A549 (cell line): ENCODE data around the gene RAPGEF5.

Experiments used
- CEBPB ChIP-seq, 2 experiments: fragments of >200 bp in 1 of 2; sonication (Bioruptor Twin) in 1 of 2; formaldehyde crosslinking in 1 of 2; IDR thresholded peaks; 2 replicates each; pipeline ENCODE4 v1.6.1; 2012 to 2016
- CHD4 ChIP-seq: fragments of 200-600 bp; sonication (generic); IDR thresholded peaks from 2 replicates; pipeline ENCODE4 v1.6.1; 2016; ENCODE audit warnings: antibody characterized with exemption, mild to moderate bottlenecking, borderline replicate concordance
- CTCF ChIP-seq: fragments of >200 bp; sonication (Bioruptor Twin); formaldehyde crosslinking; IDR thresholded peaks from 3 replicates; pipeline ENCODE4 v1.5.1; 2016
- E2F6 ChIP-seq: IDR thresholded peaks from 2 replicates; pipeline ENCODE4 v1.6.1; 2012; ENCODE audit warnings: low read depth, borderline replicate concordance
- KDM1A ChIP-seq: fragments of 200-600 bp; sonication (generic); IDR thresholded peaks from 2 replicates; pipeline ENCODE4 v1.6.1; 2016; ENCODE audit warnings: low read depth, mild to moderate bottlenecking
- KDM5A ChIP-seq: fragments of 200-600 bp; sonication (generic); IDR thresholded peaks from 2 replicates; pipeline ENCODE4 v1.6.1; 2016; ENCODE audit warnings: antibody characterized with exemption, mild to moderate bottlenecking
- MAX ChIP-seq: IDR thresholded peaks from 2 replicates; pipeline ENCODE4 v1.6.1; 2012
- NFE2L2 ChIP-seq: fragments of 150-350 bp; conservative IDR thresholded peaks from 2 replicates; pipeline ENCODE4 v1.6.1; 2014; ENCODE audit warnings: low read length
- NR3C1 ChIP-seq: fragments of >200 bp; sonication (Bioruptor Twin); formaldehyde crosslinking; IDR thresholded peaks from 3 replicates; pipeline ENCODE4 v1.6.1; 2017
- POLR2A ChIP-seq: IDR thresholded peaks from 2 replicates; pipeline ENCODE4 v1.6.1; 2012; ENCODE audit warnings: mild to moderate bottlenecking, low read length
- SMC3 ChIP-seq: fragments of >200 bp; sonication (Bioruptor Twin); formaldehyde crosslinking; IDR thresholded peaks from 3 replicates; pipeline ENCODE4 v1.6.1; 2018; ENCODE audit warnings: inconsistent platforms
- USF2 ChIP-seq: fragments of 450-650 bp; IDR thresholded peaks from 2 replicates; pipeline ENCODE4 v1.6.1; 2014; ENCODE audit warnings: antibody characterized with exemption
- ZFP36 ChIP-seq: fragments of 450-650 bp; IDR thresholded peaks from 2 replicates; pipeline ENCODE4 v1.6.1; 2014; ENCODE audit warnings: borderline replicate concordance; ENCODE audit not compliant: partially characterized antibody

GRCh38 chr7:22200238-22200637, 156.7 kb downstream of the RAPGEF5 start:
- no peak for TF ChIP-seq SMC3
- no peak for TF ChIP-seq CTCF
- no peak for TF ChIP-seq E2F6
- TF ChIP-seq KDM1A = no peak
- TF ChIP-seq POLR2A = no peak
- no peak for TF ChIP-seq CEBPB (IDR thresholded peaks at IDR 0.05)
- TF ChIP-seq KDM5A = no peak
- no peak for TF ChIP-seq NFE2L2
- no peak for TF ChIP-seq CHD4
- no peak for TF ChIP-seq USF2
- TF ChIP-seq NR3C1 = no peak
- TF ChIP-seq ZFP36 = no peak
- no peak for TF ChIP-seq MAX
